GM19099 (cell line): ENCODE data around the gene GPRC5D.

Experiments used
- POLR2A ChIP-seq: IDR thresholded peaks from 3 replicates; pipeline ENCODE4 v1.6.1; 2011; ENCODE audit warnings: low read depth; ENCODE audit not compliant: insufficient read length; ENCODE audit errors: extremely low read depth

GPRC5D gene

DNA sequence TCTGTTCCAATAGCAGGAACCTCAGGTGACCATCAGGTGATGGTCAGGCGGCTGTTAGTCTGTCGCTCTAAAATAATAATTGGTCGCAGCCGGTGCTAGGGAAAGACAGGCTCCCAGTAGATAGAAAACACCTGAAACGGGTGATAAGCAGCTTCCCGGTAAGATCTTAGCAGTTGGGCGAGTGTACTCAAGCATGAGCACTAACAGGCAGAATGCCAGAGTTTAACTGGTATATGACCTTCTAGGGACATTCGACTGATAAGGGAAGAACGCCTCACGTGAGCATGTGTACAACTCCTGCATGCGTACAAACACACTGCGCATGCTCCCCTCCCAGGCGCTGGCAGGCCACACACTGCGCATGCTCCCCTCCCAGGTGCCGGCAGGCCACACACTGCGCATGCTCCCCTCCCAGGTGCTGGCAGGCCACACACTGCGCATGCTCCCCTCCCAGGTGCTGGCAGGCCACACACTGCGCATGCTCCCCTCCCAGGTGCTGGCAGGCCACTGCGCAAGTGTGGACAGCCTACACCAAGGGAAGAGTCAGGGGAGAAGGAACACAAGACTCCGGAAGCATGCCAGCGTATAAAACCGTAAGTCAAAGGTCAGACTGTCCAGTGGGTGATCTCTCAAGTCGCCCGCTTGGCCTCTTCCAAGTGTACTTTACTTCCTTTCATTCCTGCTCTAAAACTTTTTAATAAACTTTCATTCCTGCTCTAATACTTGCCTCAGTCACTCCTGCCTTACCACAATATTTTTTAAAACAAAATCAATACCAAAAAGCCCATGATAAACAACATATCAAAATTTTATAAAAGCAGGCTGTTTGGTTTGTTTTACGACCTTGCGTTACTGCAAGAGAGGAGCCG is 24.5 kb downstream of the GPRC5D start:
- TF ChIP-seq POLR2A, result no peak

DNA sequence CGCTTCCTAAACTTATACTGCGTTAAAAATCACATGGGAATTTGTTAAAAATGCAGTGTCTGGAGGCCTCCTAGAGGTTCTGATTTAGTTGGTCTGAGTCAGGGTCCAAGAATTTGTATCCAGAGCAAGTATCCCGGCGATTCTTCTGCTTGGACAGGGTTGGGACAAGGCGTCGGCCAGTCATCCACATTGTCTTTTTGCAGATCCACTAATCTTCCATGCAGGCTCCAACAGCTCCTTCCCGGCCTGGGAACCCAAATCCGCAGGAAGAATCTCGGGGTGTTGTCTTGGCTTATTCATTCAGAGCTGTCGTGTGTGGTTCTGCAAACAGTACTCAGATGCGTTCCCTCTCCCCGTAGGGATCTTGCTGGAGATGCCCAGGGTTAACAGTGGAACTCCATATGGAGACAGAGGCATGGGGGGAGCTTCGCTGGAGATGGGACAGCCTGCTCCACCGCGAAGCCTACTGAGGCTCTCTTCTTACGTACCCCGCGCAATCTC is 25.3 kb downstream of the GPRC5D start:
- no peak for TF ChIP-seq POLR2A

DNA sequence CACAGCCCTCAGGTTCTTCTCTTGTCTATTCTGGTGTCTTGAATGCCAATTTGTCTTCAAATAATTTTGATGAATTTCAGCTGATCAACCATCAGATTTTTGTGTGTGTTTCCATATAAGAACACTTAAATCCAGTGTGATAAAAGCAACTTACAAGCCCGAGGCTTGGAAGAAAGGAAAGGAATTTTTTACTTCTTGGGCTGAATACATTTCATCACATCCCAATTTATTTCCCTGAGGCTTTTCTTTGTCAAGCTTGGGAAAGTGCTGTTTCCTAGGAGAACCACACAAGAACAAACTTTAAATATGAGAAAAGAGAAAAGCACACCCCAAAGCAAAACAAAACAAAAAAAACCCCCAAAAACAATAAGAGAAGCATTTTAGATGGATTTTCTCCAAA is 26.6 kb downstream of the GPRC5D start:
- TF ChIP-seq POLR2A, result no peak

DNA sequence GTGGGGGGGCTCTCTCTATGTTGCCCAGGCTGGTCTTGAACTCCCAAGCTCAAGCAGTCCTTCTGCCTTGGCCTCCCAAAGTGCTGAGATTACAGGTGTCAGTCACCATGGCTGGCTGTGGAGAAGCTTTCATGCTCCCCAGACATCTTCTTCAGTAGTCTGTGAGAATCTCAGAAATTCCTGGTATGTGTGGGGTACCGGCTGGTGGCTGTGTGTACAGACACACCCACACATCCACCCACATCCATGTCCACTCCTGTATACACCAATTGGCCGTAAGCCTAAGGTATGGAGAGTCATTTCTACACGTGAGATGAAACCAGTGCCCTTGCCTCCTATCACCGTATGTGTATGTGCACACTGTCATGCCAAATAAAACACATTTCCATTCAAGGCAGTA is 27.8 kb downstream of the GPRC5D start:
- no peak for TF ChIP-seq POLR2A

DNA sequence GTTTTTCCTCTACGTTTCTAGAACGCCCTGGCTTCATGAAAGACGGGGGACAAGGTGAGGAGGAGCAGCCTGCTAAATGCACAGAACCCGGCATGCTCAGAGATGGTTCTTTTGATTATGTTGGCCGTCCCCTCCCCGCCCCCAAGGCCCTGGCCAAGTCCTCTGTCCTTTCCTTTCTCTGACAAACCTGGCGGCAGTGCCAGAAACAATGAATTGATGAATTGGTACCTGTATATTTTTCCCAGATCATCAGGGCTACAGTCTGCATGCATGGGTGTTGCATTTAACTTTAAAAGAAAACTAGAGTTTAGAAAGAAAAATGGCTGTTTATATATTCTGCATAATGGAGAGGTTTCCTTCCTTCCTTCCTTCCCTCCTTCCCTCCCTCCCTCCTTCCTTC is 29.0 kb downstream of the GPRC5D start:
- TF ChIP-seq POLR2A, result no peak

DNA sequence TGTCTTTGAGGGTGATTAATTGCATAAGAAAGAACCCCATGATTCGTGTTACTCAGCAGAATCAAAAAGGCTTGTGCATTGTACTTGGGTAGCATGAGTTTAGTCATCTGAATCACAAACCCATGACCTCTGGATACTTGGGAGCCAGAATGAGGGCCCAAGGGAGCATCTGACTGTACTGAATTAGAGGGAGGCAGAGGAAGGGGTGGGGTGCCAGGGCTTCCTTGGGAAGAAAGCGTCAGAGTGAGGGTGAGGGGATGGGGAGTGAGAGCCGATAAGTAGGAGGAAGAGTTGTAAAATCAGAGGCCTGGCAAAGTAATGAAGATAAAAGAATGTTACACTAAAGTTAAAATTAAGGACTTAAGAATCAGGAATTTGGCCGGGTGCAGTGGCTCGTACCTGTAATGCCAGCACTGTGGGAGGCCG is 29.8 kb downstream of the GPRC5D start:
- no peak for TF ChIP-seq POLR2A

DNA sequence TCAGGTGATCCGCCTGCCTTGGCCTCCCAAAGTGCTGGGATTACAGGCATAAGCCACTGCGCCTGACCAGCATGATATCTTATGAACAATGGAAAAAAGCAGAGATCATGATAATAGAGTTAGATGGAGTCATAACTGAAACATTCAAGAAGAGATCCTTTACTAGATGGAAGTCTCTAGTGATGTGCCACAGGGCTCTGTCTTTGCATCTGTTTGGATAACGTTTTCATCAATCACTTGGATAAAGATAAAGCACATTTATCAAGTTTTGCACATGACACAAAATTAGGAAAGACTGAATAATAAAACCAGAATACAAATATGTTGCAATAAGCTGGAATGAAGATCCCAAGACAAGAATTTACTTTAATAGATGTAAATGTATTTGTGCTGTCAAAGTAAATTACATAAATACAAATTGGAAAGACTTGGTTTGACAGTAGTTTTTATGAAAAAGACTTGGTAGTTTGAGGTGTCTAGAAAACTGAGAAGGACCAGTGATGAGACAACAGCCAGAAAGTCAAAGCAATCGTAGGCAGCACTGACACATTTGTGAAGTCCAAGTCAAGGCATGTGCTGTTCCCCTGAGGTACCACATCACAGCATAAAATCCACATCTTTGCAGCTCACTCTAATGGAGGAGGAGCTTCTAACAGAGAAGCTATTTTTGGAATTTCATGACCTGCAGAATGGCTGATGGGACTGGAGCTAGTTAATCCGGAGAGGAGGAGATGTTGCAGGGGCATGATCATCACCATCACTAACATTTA is 32.1 kb downstream of the GPRC5D start:
- no peak for TF ChIP-seq POLR2A

DNA sequence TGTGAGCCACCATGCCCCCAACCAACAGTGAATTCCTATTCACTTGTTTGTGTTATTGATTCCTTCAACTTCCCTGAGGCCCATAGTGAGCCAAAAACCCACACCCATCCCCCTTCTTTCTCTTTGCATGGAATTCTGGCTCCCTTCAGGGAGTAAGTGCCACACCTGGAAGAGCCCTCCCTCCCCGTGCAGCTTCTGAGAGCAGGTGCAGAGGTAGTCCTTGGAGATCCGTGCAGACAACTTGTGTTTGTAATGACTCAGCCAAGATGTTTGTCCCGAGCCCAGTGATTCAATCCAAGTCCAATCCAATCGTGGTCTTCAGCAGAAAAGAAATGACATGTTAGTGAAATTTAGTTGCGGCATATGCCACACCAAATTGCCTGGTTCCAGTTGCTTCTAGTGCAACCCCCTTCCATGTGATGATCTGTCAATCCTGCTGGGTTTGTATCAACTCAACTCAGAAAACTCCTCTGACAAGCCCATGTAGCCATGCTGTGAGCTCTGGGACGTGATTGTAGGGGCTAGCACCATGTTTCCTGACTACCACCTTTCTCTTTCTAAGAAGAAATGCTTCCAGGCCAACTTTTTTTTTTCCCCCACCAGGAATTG is 33.1 kb downstream of the GPRC5D start:
- TF ChIP-seq POLR2A, result no peak

DNA sequence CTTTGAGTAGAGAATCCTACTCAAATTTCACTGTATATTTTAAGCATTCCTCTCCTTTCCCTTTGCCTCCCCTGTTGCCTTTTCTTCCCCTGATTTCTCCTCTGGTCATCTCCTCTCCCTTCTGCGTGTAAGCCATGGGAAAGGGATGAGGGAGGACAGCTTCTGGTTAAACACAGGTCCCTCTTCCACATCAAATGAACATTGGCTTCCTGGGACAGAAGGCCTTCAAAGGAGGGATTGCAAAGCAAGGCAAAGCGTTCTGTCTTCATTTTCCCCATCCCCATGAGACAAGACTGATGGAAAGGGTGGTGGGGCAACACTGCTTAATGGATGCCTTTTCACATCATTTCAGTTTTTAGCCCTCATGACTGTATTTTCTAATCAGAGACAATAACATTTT is 34.5 kb downstream of the GPRC5D start:
- no peak for TF ChIP-seq POLR2A

DNA sequence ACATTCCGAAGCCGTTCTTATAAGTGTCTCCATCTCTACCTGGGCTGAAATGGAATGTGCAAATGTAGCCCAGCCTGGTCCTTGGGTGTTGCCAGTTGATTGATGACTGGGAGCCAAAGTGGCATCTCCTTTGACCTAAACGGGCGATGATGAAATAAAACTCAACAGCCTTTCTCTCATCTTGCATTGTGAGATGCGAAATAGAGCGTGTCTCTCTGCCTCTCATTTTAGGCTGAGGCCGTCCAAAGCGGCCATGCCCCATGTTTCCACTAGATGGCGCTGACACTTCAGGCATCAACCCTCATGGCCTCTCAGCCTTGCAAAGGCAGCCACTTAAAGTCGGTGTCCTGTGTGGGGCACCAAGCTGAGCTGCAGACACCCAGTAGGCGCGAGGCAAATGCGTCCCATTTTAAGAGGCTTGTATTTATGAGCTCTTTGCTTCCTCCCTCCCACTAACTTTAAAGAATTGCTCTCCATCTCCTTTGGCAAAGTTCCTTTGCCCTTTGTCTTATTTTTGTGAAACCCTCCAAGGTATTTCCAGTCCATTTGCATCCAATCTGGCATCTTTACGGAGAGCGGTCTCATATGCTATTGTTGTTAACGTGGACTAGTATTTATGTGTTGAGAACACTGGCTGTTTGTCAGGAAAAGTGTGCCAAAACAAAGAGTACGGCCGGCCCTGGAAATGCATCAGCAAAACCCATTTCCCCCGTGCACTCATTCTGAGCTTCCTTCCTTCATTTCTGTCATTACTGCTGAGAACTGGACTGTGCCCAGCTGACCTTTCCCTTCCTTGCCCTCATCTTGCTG is 35.6 kb downstream of the GPRC5D start:
- TF ChIP-seq POLR2A, result no peak

DNA sequence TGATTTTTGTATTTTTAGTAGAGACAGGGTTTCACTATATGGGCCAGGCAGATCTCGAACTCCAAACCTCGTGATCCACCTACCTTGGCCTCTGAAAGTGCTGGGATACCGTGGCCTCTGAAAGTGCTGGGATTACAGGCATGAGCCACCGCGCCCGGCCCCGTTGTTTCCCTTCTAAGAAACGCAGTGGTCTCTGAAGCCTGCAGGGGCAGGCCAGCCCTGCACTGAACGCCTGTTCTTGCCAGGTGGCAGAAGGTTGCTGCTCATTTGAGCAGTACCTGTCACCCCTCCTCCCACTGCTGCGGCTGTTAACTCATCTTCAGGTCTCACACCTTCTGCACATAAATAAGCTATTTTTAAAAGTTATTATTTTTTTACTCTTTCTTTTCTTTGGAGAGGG is 36.3 kb downstream of the GPRC5D start:
- TF ChIP-seq POLR2A, result no peak

DNA sequence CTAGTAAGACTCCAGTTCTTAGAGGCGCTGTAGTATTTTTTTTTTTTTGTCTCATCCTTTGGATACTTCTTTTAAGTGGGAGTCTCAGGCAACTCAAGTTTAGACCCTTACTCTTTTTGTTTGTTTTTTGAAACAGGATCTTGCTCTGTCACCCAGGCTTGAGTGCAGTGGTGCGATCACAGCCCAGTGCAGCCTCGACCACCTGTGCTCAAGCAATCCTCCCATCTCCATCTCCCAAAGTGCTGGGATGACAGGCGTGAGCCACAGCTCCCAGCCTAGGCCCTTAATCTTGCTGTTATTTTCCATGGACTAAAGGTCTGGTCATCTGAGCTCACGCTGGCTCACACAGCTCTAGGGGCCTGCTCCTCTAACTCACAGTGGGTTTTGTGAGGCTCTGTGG is 39.3 kb downstream of the GPRC5D start:
- no peak for TF ChIP-seq POLR2A

DNA sequence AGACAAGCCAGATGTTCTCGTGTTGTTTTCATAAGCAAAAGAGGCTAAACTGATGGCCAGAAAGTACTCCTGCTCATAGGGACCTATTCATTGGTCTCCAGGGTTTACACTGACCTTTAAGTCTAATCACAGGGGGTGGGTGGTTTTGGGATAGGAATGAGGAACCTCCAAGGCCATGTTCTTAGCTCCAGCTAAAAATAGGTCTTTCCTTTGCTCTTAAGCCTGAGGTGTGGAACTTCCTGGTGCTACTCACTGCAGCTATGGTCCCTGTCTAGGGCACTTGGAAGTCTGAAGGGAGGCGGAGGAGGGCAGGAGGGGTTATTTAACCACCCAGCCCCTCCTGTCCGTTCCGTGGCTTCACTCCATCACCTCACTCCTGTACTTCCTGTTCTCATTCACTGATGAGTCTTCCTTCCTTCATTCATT is 42.0 kb downstream of the GPRC5D start:
- no peak for TF ChIP-seq POLR2A

DNA sequence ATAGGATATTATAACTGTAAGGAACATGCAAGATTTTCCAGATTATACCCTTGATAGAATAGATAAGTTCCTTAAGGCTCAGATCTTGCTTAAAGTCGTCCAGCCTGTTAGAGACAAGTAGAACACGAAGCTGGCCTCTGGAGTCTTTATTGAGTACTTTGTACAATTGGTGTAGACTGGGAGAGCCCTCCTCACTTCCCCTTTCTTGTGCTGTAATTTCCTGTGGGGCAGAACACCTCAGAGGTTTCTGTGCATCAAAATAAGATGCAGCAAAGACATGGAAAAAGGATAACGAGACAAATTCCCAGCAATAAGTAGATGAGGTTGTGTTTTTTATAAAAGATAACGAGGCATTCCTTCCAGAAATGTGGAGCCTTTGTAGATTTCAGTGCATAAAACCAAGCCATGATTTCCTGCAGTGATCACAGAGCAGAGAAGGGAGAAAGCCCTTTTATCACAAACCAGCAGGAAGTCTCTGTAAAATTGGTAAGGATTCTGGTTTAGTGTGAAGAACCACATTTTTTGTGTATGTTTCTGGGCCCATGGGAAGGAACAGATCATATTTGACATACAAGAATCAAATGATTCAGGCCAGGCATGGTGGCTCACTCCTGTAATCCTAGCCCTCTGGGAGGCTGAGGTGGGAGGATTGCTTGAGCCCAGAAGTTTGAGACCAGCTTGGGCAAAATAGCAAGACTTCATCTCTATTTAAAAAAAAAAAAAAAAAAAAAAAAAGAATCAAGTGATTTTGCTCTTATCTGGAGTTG is 42.6 kb downstream of the GPRC5D start:
- TF ChIP-seq POLR2A, result no peak

DNA sequence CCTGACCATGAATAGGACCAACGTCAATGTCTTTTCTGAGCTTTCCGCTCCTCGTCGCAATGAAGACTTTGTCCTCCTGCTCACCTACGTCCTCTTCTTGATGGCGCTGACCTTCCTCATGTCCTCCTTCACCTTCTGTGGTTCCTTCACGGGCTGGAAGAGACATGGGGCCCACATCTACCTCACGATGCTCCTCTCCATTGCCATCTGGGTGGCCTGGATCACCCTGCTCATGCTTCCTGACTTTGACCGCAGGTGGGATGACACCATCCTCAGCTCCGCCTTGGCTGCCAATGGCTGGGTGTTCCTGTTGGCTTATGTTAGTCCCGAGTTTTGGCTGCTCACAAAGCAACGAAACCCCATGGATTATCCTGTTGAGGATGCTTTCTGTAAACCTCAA is 43.3 kb downstream of the GPRC5D start:
- TF ChIP-seq POLR2A, result no peak

DNA sequence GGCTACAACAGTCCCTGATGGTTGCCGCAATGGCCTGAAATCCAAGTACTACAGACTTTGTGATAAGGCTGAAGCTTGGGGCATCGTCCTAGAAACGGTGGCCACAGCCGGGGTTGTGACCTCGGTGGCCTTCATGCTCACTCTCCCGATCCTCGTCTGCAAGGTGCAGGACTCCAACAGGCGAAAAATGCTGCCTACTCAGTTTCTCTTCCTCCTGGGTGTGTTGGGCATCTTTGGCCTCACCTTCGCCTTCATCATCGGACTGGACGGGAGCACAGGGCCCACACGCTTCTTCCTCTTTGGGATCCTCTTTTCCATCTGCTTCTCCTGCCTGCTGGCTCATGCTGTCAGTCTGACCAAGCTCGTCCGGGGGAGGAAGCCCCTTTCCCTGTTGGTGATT is 43.7 kb downstream of the GPRC5D start:
- TF ChIP-seq POLR2A, result no peak
